ENCODE measurements around the gene VPS16.

DNA sequence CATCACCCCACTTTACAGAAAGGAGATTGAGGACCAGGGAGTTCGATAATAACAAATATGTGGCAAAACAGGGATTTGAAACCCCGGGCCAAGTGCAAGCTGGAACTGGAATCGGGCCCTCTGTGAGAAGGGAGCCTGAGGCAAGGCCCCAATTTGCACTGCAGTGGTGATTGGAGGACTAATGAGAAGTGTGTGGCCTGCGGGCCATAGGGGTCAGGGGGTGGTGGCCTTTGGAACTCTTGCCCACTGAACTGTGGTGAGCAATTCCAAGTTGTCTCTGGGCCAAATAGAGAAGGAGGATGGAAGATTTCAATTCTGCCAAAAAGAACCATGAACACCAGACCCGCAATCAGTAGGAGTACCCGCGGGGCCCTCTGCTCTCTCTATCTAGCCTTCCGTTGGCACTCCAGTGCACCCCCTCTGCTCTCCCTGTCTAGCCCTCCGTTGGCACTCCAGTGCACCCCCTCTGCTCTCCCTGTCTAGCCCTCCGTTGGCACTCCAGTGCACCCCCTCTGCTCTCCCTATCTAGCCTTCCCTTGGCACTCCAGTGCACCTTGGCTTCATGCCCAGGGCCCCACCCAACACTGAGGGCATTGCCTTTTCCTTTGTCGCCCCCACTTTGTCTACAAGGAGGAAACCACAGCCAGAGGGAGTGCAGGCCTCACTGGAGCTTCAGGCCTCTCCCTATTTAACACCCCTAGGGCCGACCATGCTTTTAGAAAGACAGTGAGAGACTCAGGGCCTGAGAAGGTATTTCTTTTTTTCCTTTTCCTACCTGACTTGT is 26.7 kb downstream of the VPS16 start:
- TF ChIP-seq, protein P1, sequence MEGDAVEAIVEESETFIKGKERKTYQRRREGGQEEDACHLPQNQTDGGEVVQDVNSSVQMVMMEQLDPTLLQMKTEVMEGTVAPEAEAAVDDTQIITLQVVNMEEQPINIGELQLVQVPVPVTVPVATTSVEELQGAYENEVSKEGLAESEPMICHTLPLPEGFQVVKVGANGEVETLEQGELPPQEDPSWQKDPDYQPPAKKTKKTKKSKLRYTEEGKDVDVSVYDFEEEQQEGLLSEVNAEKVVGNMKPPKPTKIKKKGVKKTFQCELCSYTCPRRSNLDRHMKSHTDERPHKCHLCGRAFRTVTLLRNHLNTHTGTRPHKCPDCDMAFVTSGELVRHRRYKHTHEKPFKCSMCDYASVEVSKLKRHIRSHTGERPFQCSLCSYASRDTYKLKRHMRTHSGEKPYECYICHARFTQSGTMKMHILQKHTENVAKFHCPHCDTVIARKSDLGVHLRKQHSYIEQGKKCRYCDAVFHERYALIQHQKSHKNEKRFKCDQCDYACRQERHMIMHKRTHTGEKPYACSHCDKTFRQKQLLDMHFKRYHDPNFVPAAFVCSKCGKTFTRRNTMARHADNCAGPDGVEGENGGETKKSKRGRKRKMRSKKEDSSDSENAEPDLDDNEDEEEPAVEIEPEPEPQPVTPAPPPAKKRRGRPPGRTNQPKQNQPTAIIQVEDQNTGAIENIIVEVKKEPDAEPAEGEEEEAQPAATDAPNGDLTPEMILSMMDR (IDR thresholded peaks at IDR 0.05), result no peak
- TF ChIP-seq POLR2AphosphoS5 (IDR thresholded peaks at IDR 0.05), result no peak
